ENCODE data around the gene TAPBP. TPM values are rescaled to one million over a fixed set of nuclear protein-coding genes. Genes with fewer than 3 reads are reported as not detected.

TAPBP gene
- total RNA-seq, 1 experiment from 2014 or later = 28.2 TPM

DNA sequence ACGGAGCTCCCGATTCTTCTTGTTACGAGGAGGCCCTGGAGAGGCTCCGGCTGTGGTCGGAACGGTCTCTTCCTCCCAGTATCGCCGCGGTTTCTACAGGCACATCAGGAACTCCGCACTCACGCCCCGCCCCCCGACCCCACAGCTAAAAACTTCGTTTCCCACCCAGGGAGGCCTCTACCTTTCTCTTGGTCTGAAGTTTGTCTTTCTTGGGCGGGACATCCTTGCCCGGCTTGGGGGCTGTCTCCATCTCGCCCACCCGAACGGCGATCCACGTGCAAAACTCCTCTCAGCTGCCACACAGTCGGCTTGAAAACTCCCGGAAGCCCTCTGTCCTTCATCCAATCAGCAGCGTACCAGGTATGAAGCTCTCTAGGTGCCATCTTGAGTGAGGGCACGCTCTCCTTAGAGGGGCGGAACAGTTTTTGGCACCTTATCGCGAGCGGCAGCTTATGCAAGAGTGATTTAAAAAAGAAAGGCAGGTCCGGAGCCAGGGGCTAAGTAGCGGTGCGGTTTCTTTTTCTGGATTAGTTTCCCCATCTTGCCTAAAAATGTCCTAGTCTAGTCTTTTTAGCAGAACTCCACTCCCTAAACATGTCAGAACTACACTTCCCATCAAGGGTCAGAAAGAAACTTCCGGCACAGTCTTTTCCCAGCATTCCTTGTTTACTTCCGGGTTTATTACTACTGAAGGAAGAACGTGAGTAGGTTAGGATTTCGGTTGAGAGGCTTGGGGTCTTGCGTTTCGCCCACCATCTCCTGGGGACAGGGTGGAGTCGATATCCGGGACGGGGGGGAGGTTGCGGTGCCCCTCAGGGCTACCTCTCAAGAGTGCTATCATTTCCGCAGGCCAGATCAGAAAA lies 24.7 kb downstream of the TAPBP start, which contains the start of the genes PFDN6 and WDR46:
Gene PFDN6, plus strand, starts transcription at position 681 of the 863 bp plus-strand sequence. CDS start 256 bp downstream, outside the sequence.
Gene WDR46, minus strand, starts transcription at position 319 of the 863 bp plus-strand sequence. Its CDS starts 69 bp downstream, at position 250.
- H2BK120ac ChIP-seq (ENCODE audit: low read depth, low read length, poor library complexity, severe bottlenecking) = no peak within 1 kb of the TSS
- no peaks in the 10 kb centered on the region; the same call in 1 of the 2 replicates for H3K27me3 Mint-ChIP-seq (ENCODE audit: low read depth)
- H2AK5ac ChIP-seq (ENCODE audit: insufficient read length, low read length) = no peak within 1 kb of the TSS
- H2BK5ac ChIP-seq (ENCODE audit: insufficient read length, low read length) = no peak within 1 kb of the TSS
- peaks cover 8% of the 10 kb centered on the region for H3K79me1 ChIP-seq (ENCODE audit: insufficient read depth, low read depth, low read length, poor library complexity, severe bottlenecking)
- H2BK12ac ChIP-seq (ENCODE audit: insufficient read length, low read depth, low read length) = no peak within 1 kb of the TSS
- no peaks in the 10 kb centered on the region for H3K9me3 ChIP-seq (ENCODE audit: control insufficient read depth, low read depth, low read length)
- no CpG with 5 or more reads among the region's 43 CpGs for WGBS (ENCODE audit: extremely low coverage, insufficient read length, low lambda C conversion rate)
- H3K9me3 Mint-ChIP-seq = no peaks in the 10 kb centered on the region
- peaks cover 7% of the 10 kb centered on the region; the same call in 1 of the 2 replicates for H3K79me2 ChIP-seq (ENCODE audit: insufficient read depth, low read length)
- H3K27ac Mint-ChIP-seq = peak within 1 kb of the TSS; percentile 88 to 98 (median 97)
- H3K36me3 Mint-ChIP-seq (ENCODE audit: insufficient read depth in 1 of 3, low read depth in 3 of 3) = peaks cover 31 to 75% (median 56%) of the 10 kb centered on the region in 3 experiments
- TF ChIP-seq, protein P1, sequence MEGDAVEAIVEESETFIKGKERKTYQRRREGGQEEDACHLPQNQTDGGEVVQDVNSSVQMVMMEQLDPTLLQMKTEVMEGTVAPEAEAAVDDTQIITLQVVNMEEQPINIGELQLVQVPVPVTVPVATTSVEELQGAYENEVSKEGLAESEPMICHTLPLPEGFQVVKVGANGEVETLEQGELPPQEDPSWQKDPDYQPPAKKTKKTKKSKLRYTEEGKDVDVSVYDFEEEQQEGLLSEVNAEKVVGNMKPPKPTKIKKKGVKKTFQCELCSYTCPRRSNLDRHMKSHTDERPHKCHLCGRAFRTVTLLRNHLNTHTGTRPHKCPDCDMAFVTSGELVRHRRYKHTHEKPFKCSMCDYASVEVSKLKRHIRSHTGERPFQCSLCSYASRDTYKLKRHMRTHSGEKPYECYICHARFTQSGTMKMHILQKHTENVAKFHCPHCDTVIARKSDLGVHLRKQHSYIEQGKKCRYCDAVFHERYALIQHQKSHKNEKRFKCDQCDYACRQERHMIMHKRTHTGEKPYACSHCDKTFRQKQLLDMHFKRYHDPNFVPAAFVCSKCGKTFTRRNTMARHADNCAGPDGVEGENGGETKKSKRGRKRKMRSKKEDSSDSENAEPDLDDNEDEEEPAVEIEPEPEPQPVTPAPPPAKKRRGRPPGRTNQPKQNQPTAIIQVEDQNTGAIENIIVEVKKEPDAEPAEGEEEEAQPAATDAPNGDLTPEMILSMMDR (conservative IDR thresholded peaks at IDR 0.05) = no peak
- H2BK20ac ChIP-seq (ENCODE audit: low read depth, low read length, poor library complexity, severe bottlenecking) = no peak within 1 kb of the TSS
- no peak within 1 kb of the TSS for H4K91ac ChIP-seq (ENCODE audit: insufficient read length, low read depth, low read length)
- no peak within 1 kb of the TSS for H3K27ac ChIP-seq (ENCODE audit: insufficient read length, low read depth, low read length)
- no peaks in the 10 kb centered on the region for H4K20me1 ChIP-seq (ENCODE audit: control insufficient read depth, insufficient read depth, insufficient read length)
- no peak within 1 kb of the TSS for H2BK15ac ChIP-seq (ENCODE audit: low read depth, low read length)
- no peak within 1 kb of the TSS for H4K5ac ChIP-seq (ENCODE audit: insufficient read length, low read depth, low read length)
- H3K18ac ChIP-seq (ENCODE audit: insufficient read length, low read depth, low read length) = no peak within 1 kb of the TSS
- no peak within 1 kb of the TSS for H3K56ac ChIP-seq (ENCODE audit: insufficient read length, low read depth, low read length)
- H2AFZ ChIP-seq (ENCODE audit: low read length) = peak within 1 kb of the TSS; percentile 82
- peak; percentile 89 for DNase-seq
- peak within 1 kb of the TSS; percentile 74 for H3K4me2 ChIP-seq (ENCODE audit: insufficient read depth, insufficient read length, low read length)
- peaks cover 7 to 20% of the 10 kb centered on the region in 2 experiments for H3K4me1 Mint-ChIP-seq
- H4K8ac ChIP-seq (replicated peaks; ENCODE audit: insufficient read length, low read depth, low read length) = no peak within 1 kb of the TSS
- H3K27me3 ChIP-seq (ENCODE audit: insufficient read depth, low read length) = no peaks in the 10 kb centered on the region
- H3K4ac ChIP-seq (ENCODE audit: low read depth, low read length) = no peak within 1 kb of the TSS
- no peak within 1 kb of the TSS for H3T11ph ChIP-seq (ENCODE audit: low read length)
- H3K23me2 ChIP-seq (ENCODE audit: insufficient read length, low read depth, low read length, poor library complexity, severe bottlenecking) = peaks cover 12% of the 10 kb centered on the region
- H3K23ac ChIP-seq (ENCODE audit: insufficient read length, low read depth, low read length) = no peak within 1 kb of the TSS
- H3K4me3 Mint-ChIP-seq = peak within 1 kb of the TSS; percentile 99 to 100
- H3K4me1 ChIP-seq (ENCODE audit: insufficient read depth, low read length) = no peaks in the 10 kb centered on the region; the same call in 1 of the 2 replicates
- H3K14ac ChIP-seq (ENCODE audit: insufficient read depth, low read length) = no peak within 1 kb of the TSS
- H3K9ac ChIP-seq (ENCODE audit: extremely low read depth, insufficient read length, low read length) = peak within 1 kb of the TSS; percentile 53

Measured in H9 (cell line).